Neural progenitor cell (in vitro differentiated cells): ENCODE results near the gene HIPK2.

Source experiments
- CTCF ChIP-seq: fragments of 200-600 bp; sonication (generic); IDR thresholded peaks from 2 replicates; pipeline ENCODE4 v1.5.1; 2017; ENCODE audit warnings: antibody characterized with exemption, mild to moderate bottlenecking
- EZH2 ChIP-seq: fragments of 200-600 bp; sonication (generic); IDR thresholded peaks from 2 replicates; pipeline ENCODE4 v1.6.1; 2017; ENCODE audit warnings: antibody characterized with exemption, mild to moderate bottlenecking, moderate library complexity
- EZH2phosphoT487 ChIP-seq: fragments of 200-600 bp; sonication (generic); IDR thresholded peaks from 2 replicates; pipeline ENCODE4 v1.6.1; 2017; ENCODE audit warnings: antibody characterized with exemption

- TF ChIP-seq CTCF (no peak), EZH2phosphoT487 (no peak), EZH2 (no peak)
Measured at GRCh38 chr7:139696552-139696951, 81.2 kb downstream of the HIPK2 start.
